GM12878 (cell line): ENCODE measurements around the gene MAPK1IP1L. TPM values are rescaled to one million over a fixed set of nuclear protein-coding genes. Genes with fewer than 3 reads are reported as not detected.

Source experiments
- ATAC-seq: fragments of 200-7000 bp; cut with Tn5 transposase; 3 replicates; pipeline ENCODE4 v1.9.1; 2020; ENCODE audit warnings: mild to moderate bottlenecking, moderate library complexity
- BruUV-seq: library from RNA; stranded (reverse); fragments of 400-500 nt; replicated peaks from 2 replicates; lab custom pipeline; 2021; lab: Mats Ljungman, UMichigan
- CTCF ChIA-PET: fragments of 300-600 bp; sonication (Branson Sonifier 250); formaldehyde crosslinking; extraction: SDS; loops from one replicate; lab custom pipeline; 2021; ENCODE audit warnings: inconsistent platforms; lab: Yijun Ruan, JAX
- POLR2A ChIA-PET: fragments of 350-600 bp; formaldehyde crosslinking; extraction: SDS; loops from one replicate; lab custom pipeline; 2021; ENCODE audit warnings: inconsistent platforms; lab: Charles Lee
- RAD21 ChIA-PET: fragments of 300-600 bp; sonication (Branson Sonifier 250); formaldehyde crosslinking; loops from one replicate; lab custom pipeline; 2023; ENCODE audit warnings: antibody characterized with exemption; ENCODE audit not compliant: unreplicated experiment; lab: Charles Lee
- SMC1A ChIA-PET: fragments of 300-600 bp; sonication (Branson Sonifier 250); formaldehyde crosslinking; loops from one replicate; lab custom pipeline; 2023; ENCODE audit not compliant: unreplicated experiment, uncharacterized antibody; lab: Charles Lee
- DNase-seq: peaks from one replicate; pipeline ENCODE4 v3.0.0-alpha.2; 2011; ENCODE audit warnings: low read depth, low spot score
- FAIRE-seq: peaks from 3 replicates; lab custom pipeline; 2011; peaks lifted over from hg19 to GRCh38; lab: Jason Lieb, UNC
- H2AFZ ChIP-seq: 2 replicates; pipeline ENCODE4 v1.6.0; 2011; ENCODE audit warnings: low read depth, low read length, control low read depth; ENCODE audit not compliant: control insufficient read depth
- H3K27ac ChIP-seq: 2 replicates; pipeline ENCODE4 v1.5.1; 2011; ENCODE audit warnings: control low read depth; ENCODE audit not compliant: control insufficient read depth, insufficient read depth
- H3K27me3 ChIP-seq, 2 experiments: replicated peaks in 1 of 2; 2 replicates each; pipeline versions ENCODE4 v1.6.0 to v1.6.1; 2011; ENCODE audit warnings: low read length in 1 of 2; ENCODE audit not compliant: control insufficient read depth in 2 of 2, insufficient read depth in 2 of 2
- H3K36me3 ChIP-seq, 2 experiments: 2 replicates each; pipeline ENCODE4 v1.5.1; 2011; ENCODE audit warnings: low read length in 1 of 2; ENCODE audit not compliant: control insufficient read depth in 2 of 2, insufficient read depth in 2 of 2
- H3K4me1 ChIP-seq: 2 replicates; pipeline ENCODE4 v1.6.1; 2011; ENCODE audit warnings: mild to moderate bottlenecking, low read length, moderate library complexity, mixed read lengths; ENCODE audit not compliant: control insufficient read depth, insufficient read depth
- H3K4me2 ChIP-seq: 2 replicates; pipeline ENCODE4 v1.6.0; 2011; ENCODE audit warnings: control low read depth; ENCODE audit not compliant: control insufficient read depth, insufficient read depth
- H3K4me3 ChIP-seq: fragments of 200-600 bp; sonication (generic); 2 replicates; pipeline ENCODE4 v1.5.1; 2016
- H3K79me2 ChIP-seq: 2 replicates; pipeline ENCODE4 v1.6.0; 2011; ENCODE audit warnings: low read length; ENCODE audit not compliant: control insufficient read depth, insufficient read depth
- H3K9ac ChIP-seq: 2 replicates; pipeline ENCODE4 v1.8.0; 2011; ENCODE audit warnings: low read length, control low read depth, mixed read lengths; ENCODE audit not compliant: control insufficient read depth, insufficient read depth
- H3K9me3 ChIP-seq: replicated peaks from 3 replicates; pipeline ENCODE4 v1.5.1; 2011; ENCODE audit warnings: mild to moderate bottlenecking, low read length; ENCODE audit not compliant: control insufficient read depth, insufficient read depth
- H4K20me1 ChIP-seq: 2 replicates; pipeline ENCODE4 v1.6.0; 2011; ENCODE audit not compliant: control insufficient read depth, insufficient read depth
- LARP7 ChIP-seq: fragments of 450-650 bp; IDR thresholded peaks from 2 replicates; pipeline ENCODE4 v1.6.1; 2017; ENCODE audit warnings: mild to moderate bottlenecking
- RFX5 ChIP-seq: IDR thresholded peaks from 2 replicates; pipeline ENCODE4 v1.6.1; 2011; ENCODE audit warnings: low read depth, low read length, improper control_type of control experiment
- ZNF274 ChIP-seq: IDR thresholded peaks from one replicate; pipeline ENCODE4 v1.8.0; 2011; ENCODE audit not compliant: insufficient read length, insufficient read depth
- WGBS: methylation state at CpG from one replicate; pipeline ENCODE4 v1.1.6; 2016; ENCODE audit warnings: low lambda C conversion rate; ENCODE audit not compliant: insufficient replicate concordance, insufficient coverage; ENCODE audit errors: missing lambda C conversion rate; 5-methylcytosine and 5-hydroxymethylcytosine counted together
- in situ Hi-C: fragments of 300-500 bp; cut with MboI; formaldehyde crosslinking; loops from 9 replicates; pipeline ENCODE4 v1.14.3; 2018; ENCODE audit warnings: mixed read lengths
- intact Hi-C: fragments of 100-400 bp; cut with micrococcal nuclease; formaldehyde crosslinking; loops from one replicate; pipeline ENCODE4 v1.14.2; 2022; ENCODE audit not compliant: unreplicated experiment
- polyA plus RNA-seq, 11 experiments: library from polyadenylated mRNA; depleted of rRNA in 4 of 11; unstranded in 6 of 11; stranded (reverse) in 5 of 11; fragments of >200 nt; fragmentation: Nextera tagmentation in 4 of 11; fragmentation: Illumina TruSeq in 1 of 11; extraction: Ambion mirVana in 4 of 11; extraction: Trizol in 1 of 11; gene quantifications; 1 replicate in 1 of 11; 2 replicates in 10 of 11; pipeline versions ENCODE4 v1.2.1 to v1.2.3, GENCODE V29; 2011 to 2016; ENCODE audit warnings: inconsistent platforms in 2 of 11, missing spikeins in 2 of 11, low read depth in 1 of 11
- total RNA-seq, 4 experiments: library from RNA; depleted of rRNA in 3 of 4; stranded (reverse); fragments of >200 nt in 3 of 4; fragmentation: Illumina TruSeq in 1 of 4; extraction: Trizol in 1 of 4; gene quantifications; 2 replicates each; pipeline versions ENCODE4 v1.2.1 to v1.2.3, GENCODE V29; 2013 to 2021

MAPK1IP1L gene
- total and polyA plus RNA-seq, 10 of the 15 experiments (the other 5 are each of a cell fraction or from before 2014, with no cell fraction given) = 44.6 to 117 (median 73.0) TPM

DNA sequence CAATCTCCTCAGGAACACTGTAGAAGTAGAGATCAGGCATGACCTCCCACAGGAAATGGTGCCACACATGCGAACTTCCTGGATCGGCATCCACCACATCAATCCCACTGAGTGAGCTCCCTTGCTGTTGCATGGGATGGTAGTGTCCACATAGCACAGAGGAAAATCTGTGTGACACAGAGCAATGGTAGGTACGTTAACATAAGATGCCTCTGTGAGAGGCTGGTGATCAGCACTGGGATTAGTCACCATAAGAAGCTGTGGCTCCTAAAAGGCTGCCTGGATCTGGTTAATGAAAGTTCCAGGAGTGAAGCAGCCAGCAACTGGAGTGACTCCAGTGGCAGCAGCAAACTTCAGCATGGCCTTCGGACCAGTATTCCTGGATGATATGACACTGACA, 46.4 kb upstream of the MAPK1IP1L start:
- no peaks in the 10 kb centered on the region for H3K27me3 ChIP-seq
- ChIA-PET SMC1A (interaction anchor here (0.7 to 1.0 kb wide), 3 partner anchors 13 to 387 kb away, joined by 3 read pairs; no protein-coding TSS in a partner anchor), CTCF (interaction anchor here (0.6 to 0.7 kb wide), 2 partner anchors 19 to 103 kb away, joined by 3 to 4 read pairs; partner anchors contain the start of gene GCH1), POLR2A (interaction anchor here (1.1 kb wide), 1 partner anchor 49 kb away, joined by 3 read pairs; no protein-coding TSS in a partner anchor), RAD21 (no interaction called here)
- no peak overlapping the region for H3K9ac ChIP-seq
- in situ Hi-C loops (no loop called here), intact Hi-C loops (no loop called here)
- no peaks in the 10 kb centered on the region for H4K20me1 ChIP-seq
- no peaks in the 10 kb centered on the region for H3K9me3 ChIP-seq
- no peak overlapping the region for H3K27ac ChIP-seq
- no TSS peak for BruUV-seq
- H3K4me2 ChIP-seq = no peak overlapping the region
- ATAC-seq = no peak
- no peaks in the 10 kb centered on the region for H3K79me2 ChIP-seq
- 51% methylated on average over 4 of the region's 4 CpGs for WGBS
- H3K4me3 ChIP-seq = no peak overlapping the region
- H3K36me3 ChIP-seq = peaks cover 4 to 8% of the 10 kb centered on the region in 2 experiments
- H3K4me1 ChIP-seq = no peaks in the 10 kb centered on the region
- H2AFZ ChIP-seq = no peak overlapping the region
- no peak for FAIRE-seq
- no peak for DNase-seq
- no peak for TF ChIP-seq RFX5
- TF ChIP-seq ZNF274 = no peak

- no peak overlapping the region for H3K4me2 ChIP-seq
- ChIA-PET RAD21 (no interaction called here), CTCF (interaction anchor here (1.0 kb wide), 1 partner anchor 12 kb away, joined by 3 read pairs; the partner anchor contains the start of genes SOCS4 and WDHD1), POLR2A (interaction anchor here (0.6 to 0.8 kb wide), 3 partner anchors 31 to 197 kb away, joined by 3 to 8 read pairs (median 4); no protein-coding TSS in a partner anchor), SMC1A (interaction anchor here (0.6 to 1.3 kb wide), 3 partner anchors 11 to 63 kb away, joined by 3 to 5 read pairs (median 4); no protein-coding TSS in a partner anchor)
- TF ChIP-seq LARP7 = no peak
- WGBS = 100% methylated on average over 2 of the region's 2 CpGs
- in situ Hi-C loops (no loop called here), intact Hi-C loops (no loop called here)
- H3K4me3 ChIP-seq = no peak overlapping the region
- H3K9me3 ChIP-seq = no peaks in the 10 kb centered on the region; the same call in 2 of the 3 replicates
- no peak for ATAC-seq
- no peaks in the 10 kb centered on the region for H3K4me1 ChIP-seq
- H3K9ac ChIP-seq = no peak overlapping the region
- H3K36me3 ChIP-seq = peaks cover 0 to 9% of the 10 kb centered on the region in 2 experiments; a peak in 3 of 4 replicates
- FAIRE-seq = no peak
- H3K27me3 ChIP-seq = no peaks in the 10 kb centered on the region
- H3K79me2 ChIP-seq = peaks cover 3% of the 10 kb centered on the region; the same call in 1 of the 2 replicates
- no peaks in the 10 kb centered on the region for H4K20me1 ChIP-seq
- no TSS peak for BruUV-seq
- no peak for DNase-seq
- no peak overlapping the region for H3K27ac ChIP-seq
- no peak overlapping the region for H2AFZ ChIP-seq
Observed at GRCh38 chr14:55015006-55015405, 36.4 kb upstream of the MAPK1IP1L start.
